ENCODE measurements around the gene KRT31.
"Not testable (repeated sequence)": the region's sequence is repeated elsewhere in the genome, so short reads cannot be mapped to it uniquely, and the experiment has no call there.

Gene KRT31

GRCh38 chr17:41417576-41418015, 20.2 kb upstream of the KRT31 start:
- no peak for DNase-seq (ENCODE audit: low read depth)

DNA sequence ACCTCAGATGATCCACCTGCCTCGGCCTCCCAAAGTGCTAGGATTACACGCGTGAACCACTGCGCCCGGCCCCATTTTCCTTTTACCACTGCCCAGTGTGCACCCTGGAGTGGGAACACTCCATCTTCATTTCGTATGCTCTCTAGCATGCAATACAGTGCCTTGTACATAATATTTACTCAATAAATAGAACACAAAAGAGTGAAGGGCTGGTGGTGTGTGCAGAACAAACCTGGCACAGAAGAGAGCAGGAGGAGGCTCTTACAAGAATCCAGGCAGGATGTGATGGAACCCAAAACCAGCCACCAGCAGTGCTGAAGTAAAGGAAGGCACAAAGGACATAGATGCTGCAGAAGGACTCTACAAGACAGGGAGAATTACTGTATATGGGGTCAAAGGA, 19.7 kb upstream of the KRT31 start:
- DNase-seq (ENCODE audit: low read depth) = no peak

GRCh38 chr17:41416479-41416878, 19.1 kb upstream of the KRT31 start:
- no peak for DNase-seq (ENCODE audit: low read depth)

GRCh38 chr17:41415833-41416335, 18.5 kb upstream of the KRT31 start:
- no peak for DNase-seq (ENCODE audit: low read depth)

- no peak for DNase-seq (ENCODE audit: low read depth)
Observed at GRCh38 chr17:41415411-41415810, 18.0 kb upstream of the KRT31 start.

DNA sequence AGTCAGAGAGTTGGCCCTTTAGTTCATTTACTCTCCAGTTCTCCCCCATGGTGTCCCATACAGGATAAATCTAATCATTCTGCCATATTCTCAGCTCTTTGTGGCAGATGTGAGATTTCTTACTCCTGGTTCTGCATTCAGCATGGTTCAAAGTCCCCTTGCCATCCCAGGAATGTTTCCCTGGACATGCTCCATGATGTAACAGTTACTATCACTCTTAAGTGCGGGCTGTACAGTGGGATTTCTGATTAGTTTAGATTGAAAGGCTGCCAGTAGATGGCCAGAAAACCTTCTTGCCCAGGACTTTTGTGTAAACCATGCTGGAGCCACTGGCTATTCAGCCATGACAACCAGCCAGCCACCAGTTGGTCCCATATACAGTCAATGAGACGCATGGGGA, 16.6 kb upstream of the KRT31 start:
- DNase-seq (ENCODE audit: low read depth) = no peak

- no peak for DNase-seq (ENCODE audit: low read depth)
Observed at GRCh38 chr17:41413353-41413957, 16.0 kb upstream of the KRT31 start.

DNA sequence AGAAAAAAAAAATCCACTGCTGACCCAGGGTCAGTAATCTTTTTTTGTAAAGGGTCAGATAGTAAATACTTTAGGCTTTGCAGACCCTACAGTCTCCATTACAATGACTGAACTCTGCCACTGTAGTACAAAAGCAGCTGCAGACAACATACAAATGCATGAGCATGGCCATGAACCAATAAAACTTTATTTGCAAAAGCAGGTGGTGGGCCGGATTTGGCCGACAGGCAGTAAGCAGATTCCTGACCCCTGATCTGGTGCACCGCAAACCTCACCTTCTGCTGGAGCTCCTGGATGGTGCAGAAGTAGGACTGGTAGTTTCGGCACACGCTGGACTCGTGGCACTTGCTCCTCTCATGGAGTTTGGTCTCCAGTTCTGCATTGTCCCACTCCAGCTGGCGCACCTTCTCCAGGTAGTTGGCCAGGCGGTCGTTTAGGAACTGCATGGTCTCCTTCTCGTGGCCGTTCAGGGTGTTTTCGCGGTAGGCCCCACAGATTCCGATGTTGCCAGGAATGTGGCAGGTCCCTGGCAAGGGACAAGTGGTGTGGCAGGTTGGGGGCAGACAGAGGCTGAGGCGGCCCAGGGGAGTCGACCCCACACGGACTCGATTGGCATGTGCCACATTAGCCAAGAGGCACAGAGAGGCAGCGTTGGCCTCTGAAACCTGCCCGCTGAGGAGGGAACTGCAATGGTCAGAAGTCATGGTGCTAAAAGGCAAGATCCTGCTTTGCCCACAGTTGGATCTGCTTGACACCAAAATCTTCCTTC, 13.8 kb upstream of the KRT31 start:
- no peak for DNase-seq (ENCODE audit: low read depth)

DNA sequence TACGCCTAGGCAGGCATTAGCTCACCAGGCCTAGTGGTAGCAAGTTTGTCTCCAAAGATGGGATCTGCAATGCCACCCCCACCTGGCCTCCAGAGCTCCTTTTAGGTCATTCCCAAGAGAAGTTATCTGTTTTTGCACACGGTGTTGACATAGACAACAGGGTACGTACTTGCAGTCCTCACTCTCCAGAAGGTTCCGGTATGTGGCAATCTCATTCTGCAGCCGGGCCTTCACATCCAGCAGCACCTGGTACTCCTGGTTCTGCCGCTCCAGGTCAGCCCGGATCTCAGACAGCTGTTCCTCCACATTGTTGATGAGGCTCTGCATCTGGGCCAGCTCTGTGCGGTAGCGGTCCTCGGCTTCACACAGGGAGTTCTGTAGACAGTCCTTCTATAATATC, 9.8 kb upstream of the KRT31 start:
- no peak for DNase-seq (ENCODE audit: low read depth)

DNA sequence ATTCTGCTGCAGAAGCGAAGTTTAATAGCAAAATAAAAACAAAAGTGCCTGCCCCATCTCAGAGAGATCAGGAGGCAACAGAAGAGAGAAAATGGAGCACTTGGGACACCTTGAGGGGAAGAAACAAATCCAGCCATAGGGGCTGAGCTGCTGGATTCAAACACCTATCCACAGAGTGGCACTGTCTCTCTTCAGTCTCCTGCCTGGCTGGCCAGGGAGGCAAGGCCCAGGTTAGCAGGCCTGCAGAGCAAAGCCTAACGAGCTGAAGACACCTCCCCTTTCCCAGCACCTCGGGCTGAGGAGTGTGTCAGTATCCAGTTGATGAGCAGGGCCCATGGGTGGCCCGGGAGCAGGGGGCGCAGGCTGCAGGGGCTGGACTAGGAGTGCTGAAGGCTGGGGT, 8.8 kb upstream of the KRT31 start:
- DNase-seq (ENCODE audit: low read depth) = no peak

- peak; percentile 31 for DNase-seq (ENCODE audit: low read depth)
Observed at GRCh38 chr17:41404024-41404671, 6.7 kb upstream of the KRT31 start.

DNA sequence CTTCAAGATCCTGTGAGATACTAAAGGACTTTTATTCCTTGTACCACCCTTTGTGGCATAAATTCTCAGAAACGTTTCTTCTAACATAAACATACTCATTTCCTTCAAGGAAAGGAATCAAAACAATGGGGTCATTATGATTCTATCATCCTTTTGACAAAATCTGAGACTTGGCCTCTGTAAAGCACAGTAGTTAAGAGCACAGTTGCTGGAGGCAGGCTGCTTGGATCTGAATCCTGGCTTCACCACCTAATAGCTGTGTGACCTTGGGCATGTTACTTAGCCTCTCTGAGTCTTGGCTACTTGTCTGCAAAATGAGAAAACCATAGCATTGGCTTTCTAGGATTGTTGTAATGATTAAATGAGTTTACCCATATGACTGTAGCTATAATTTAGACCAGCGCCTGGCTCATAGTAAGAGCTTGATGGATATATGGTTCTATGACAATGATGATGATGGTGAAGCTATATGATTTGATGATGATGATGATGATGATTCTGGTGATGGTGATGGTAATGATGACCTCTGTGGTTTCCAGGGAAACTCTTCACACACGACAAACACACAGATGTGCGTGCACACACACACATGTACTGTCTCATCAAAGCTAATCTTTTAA, 6.1 kb upstream of the KRT31 start:
- no peak for DNase-seq (ENCODE audit: low read depth)

DNA sequence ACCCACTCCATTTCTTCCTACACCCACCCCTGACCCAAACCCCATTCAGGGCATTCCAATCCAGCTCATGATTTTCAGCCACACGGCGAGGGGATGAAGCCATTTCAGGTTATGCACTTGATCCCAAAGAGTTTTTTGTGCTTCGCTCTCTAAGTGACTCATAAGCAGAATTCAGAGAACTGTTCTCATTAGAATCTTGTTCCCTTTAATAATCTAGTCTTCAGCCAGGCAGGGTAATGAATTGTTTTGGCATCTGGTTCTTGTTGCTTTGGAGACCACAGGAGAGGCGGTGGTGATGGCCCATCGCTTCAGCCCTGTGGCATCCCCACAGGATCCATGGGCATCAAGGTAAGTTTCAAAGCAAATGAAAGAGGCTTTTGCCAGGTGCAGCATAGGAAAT, 4.8 kb upstream of the KRT31 start:
- no peak for DNase-seq (ENCODE audit: low read depth)

DNA sequence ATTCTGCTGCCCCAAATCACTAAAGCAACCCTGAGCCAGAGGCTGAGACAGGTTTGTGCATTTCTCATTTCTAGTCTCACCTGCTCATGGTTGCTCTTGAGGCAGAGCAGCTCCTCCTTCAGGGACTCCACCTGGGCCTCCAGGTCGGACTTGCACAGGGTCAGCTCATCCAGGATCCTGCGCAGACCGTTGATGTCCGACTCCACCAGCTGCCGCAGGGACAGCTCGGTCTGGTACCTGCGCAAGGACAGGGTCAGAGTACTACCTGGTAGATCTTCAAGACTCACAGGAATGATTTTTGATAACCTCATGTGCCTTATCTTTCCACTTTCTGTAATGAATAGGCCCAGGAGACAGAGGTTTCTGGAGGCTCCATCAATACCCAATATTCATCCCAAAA, 1.1 kb downstream of the KRT31 start:
- DNase-seq (ENCODE audit: low read depth) = no peak

- DNase-seq (ENCODE audit: low read depth) = no peak
Observed at GRCh38 chr17:41395611-41396010, 1.8 kb downstream of the KRT31 start.

DNA sequence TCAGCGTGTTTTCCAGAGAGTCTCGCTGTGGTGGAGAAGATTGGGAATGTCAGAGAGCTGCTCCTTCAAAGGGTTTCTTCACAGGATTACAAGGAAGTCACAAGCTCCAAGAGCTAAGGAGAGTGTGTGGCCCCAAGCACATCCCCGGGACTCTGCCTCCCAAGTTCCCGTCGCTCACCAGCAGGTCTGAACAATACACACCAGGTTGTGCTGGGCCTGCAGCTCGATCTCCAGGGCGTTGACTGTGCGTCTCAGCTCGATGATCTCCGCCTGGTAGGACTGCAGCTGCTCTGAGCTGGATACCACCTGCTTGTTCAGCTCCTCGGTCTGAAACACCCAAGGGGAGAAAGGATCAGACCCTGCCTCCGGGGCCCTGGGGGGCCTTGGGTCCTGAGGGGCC, 2.4 kb downstream of the KRT31 start:
- DNase-seq (ENCODE audit: low read depth) = not testable (repeated sequence)

GRCh38 chr17:41394254-41394996, 3.0 kb downstream of the KRT31 start:
- no peak for DNase-seq (ENCODE audit: low read depth)

DNA sequence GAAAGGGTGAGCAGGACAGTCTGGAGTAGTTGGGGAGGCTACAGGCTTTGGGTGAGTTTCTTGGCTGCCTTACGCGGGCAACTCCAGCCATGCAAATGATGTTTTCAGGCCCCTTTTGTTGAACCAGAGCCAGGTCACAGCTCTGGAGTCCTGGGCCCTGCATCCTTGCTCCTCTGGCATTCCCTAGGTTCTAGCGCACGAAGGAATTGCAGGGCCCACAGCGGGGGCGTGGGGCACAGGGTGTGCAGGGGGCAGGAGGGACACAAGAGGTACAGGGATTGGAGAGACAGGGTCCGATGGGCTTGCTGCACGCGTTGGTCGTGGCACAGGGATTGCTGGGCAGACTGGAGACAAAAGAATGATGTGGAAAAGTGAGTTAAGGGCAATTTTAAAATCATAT, 3.6 kb downstream of the KRT31 start:
- no peak for DNase-seq (ENCODE audit: low read depth)

- DNase-seq (ENCODE audit: low read depth) = no peak
Observed at GRCh38 chr17:41393294-41393693, 4.1 kb downstream of the KRT31 start.

DNA sequence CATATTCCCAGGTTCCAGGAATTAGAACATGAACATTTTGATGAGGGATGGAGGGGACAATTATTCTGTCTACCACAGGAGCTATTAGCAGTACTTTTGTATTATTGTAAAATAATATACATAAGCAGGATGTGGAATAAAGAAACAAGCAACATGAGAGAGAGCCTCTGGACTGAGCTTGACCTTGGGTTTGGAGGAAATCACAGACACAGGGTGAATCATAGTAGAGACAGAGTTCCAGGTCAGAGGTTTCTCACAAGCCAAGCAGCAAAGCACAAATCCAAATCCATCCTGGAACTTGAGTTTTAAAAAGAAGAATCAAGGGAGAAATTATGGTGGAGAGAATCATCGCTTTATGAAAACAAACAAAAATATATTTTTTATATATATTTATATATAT, 5.1 kb downstream of the KRT31 start:
- DNase-seq (ENCODE audit: low read depth) = no peak

DNA sequence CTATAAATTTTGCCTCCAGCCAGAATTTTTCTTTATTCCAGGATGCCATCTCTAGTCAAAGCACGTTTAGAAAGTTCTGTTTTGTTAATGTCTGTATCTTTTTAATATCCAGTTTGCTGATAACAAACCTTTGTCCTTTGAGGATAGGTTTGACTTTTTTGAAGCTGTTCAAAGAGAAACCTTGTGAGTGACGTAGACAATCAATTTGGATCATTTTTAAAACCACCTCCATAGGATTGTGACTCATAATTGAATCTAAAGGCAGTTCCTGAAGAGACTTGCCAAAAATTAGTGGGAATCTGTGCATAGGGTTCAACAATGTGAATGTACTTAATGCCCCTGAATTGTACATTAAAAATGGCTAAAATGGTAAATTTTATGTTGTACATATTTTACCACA, 5.9 kb downstream of the KRT31 start:
- DNase-seq (ENCODE audit: low read depth) = no peak

GRCh38 chr17:41390411-41390938, 6.9 kb downstream of the KRT31 start:
- no peak for DNase-seq (ENCODE audit: low read depth)
